Right lung (tissue), 5 donors: Measurements from ENCODE around the gene TBX2. TPM values are rescaled to one million over a fixed set of nuclear protein-coding genes. Genes with fewer than 3 reads are reported as not detected.

Experiments
- DNase-seq, 2 donors: peaks; one replicate each; pipeline ENCODE4 v3.0.0-alpha.2; 2013
- polyA plus RNA-seq, 5 donors: library from polyadenylated mRNA; unstranded; fragments of 120-200 nt; gene quantifications; one replicate each; pipeline versions ENCODE4 v1.2.1 to v1.2.3, GENCODE V29; 2013; ENCODE audit warnings: inconsistent platforms in 1 of 5, low replicate concordance in 1 of 5; ENCODE audit not compliant: insufficient read length in 5 of 5, insufficient read depth in 1 of 5

TBX2 gene
- polyA plus RNA-seq, 5 donors, result 132 to 258 (median 183) TPM

DNA sequence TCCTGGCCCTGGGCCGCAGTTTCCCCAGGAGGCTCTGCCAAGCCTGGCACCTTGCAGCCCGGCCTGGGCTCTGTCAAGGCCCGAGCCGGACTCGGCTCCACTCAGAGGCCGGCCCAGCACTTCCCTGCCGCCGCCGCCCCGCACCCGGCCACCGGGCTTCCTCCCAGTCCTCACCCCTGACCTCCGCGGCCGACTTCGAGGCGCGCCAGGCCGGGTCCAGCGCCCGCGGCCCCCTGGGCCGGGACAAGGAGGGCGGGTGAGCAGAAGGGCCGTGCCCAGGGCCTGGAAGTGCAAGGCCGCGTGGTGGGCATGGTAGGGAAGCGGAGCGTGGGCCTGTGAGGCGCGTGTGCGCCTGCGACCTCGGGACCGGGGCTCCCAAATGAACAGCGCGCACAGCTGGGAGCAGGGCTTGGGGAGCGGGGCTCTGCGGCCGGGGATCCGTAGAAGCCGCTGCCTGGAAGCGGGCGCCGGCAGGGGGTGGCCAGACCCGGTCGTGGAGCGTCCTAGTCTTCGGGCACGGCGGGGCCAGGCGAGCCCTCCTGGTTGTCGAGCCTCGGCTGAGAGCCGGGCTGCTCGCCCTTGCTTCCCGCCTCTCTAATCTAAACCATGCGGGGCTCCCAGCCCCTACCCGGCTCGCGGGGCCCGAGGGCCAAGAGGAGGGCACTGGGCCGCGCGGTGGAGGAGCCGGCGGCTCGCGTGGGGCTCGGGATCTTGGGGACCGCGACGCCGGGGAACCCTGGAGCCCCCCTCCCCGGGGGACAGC is 52.1 kb downstream of the TBX2 start:
- peak in 1 of 2 donors; percentile 38 for DNase-seq

DNA sequence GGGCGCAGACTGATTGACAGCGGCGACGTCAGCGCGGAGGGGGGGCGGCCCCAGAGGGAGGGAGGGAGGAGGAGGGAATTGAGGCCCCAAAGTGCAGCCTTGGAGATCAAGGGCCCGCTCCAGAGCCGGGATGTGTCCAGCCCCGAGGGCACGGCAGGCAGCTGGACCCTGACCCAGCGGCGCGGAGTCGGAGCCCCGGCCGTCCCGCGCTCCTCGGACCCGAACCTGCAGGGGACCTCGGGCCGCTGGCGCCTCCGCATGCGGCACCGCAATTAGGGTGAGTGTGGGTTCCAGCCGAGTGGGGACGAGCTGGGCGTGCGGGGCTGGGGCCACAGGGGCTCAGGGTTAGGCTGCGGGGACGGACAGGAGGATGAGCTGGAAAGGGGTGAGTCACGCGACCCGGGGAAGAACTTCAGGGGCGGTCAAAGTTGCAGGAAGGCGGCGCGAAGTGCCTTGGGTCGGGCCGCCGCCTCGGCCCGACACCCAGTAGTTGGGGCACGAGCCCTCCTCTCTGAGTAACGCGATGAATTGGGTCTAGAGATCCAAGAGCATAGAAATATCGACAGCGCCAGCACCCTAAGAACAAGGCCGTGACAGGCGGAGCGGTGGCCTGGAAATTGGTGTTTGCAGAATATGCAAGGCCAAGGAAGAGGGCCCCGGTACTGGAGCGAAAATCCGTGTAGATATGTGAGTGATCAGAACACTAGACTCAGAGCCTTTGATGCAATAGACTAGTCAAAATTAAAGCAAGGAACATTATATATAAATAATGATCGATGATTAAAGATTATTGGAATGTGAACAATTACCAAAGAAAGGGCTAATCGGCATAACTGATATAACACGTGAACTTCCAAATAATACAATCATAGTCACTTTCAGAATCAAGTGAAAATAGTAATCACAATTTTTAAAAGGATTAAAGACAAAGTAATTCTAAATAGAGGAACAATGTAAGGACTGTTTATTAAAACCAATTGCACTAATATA is 53.0 kb downstream of the TBX2 start, which contains the start of gene TBX4:
TSS of gene TBX4 (plus strand) at position 122 of the 990 bp plus-strand sequence. CDS start 4,069 bp downstream, outside the sequence.
- peak; percentile 87 to 89 for DNase-seq

DNA sequence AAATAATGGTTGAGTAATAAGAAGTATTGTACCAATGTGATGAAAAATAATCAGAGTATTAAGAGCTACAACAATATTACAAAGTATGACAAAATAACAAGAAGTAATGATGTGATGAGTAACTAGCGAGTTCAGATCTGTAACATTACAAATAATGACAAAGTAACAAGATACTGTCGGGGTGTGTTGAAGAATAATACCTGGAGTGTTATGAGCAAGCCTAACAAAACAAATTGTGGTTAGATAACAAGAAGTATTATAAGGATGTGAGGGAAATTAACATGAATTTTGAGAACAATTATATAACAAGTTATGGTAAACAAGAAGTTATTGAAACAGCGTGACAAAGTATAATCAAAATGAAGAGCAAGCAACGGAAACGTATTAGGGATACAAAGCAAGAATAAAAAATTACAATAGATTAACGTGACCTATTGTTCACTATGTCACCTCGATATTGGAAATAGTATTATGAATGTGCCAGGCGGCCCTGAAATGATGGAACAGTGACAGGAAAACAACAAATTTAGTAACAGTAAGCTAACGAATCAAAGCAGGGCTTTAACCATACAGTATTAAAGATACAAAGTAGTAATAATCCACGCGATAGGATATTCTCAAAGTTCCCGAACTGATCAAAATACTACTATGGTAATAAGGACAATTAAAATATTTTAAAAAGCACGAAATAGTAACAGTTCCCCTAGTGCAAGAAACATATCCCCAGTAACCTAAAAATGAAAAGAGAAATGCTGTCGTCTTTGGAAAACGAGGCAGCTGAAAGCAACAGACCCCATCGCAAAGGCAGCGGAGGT is 54.1 kb downstream of the TBX2 start:
- peak in 1 of 2 donors; percentile 30 for DNase-seq

DNA sequence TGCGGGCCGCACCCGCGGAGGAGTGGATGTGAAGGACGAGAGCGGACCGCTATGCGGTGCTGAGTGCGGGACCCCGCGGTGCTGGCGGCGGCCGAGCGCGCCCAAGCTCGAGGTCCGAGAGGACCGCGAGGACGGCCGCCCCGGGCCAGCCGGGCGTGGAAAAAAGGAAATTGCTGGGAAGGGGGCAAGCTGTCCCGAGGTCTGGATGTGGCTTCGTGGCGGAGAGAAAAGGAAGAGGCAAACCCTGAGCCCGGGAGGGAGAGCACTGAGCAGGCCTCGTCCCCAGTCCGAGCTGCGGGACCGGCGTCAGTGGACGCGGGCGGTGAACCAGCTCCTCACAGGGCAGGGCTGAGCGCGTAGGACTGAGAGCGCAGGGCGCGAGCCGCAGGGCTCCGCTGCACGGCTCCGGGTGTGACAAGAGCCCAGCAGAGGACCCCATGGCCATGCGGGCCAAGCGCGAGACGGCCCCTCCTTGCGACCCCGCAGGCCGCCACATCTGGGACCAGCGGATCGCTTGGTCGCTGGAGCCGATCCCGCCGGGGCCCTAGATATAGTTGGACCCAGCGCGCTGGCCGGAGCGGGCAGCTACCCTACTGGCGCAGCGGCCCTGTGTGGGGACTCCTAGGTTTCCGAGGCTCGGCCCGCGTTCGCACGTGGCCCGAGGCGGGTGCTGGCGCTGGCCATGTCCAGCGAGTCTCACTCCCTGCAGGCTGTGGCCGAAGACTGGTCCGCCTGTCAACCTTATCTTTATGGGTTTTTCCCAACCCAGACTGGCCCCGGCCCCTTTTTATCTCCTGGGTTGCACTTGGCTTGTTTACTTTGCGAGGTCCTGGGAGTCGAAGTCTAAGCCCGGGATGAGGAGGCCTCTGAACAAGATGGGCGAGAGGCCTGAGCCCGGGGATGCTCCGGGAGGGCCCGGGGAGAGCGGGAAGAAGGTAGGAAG is 55.0 kb downstream of the TBX2 start:
- no peak for DNase-seq

DNA sequence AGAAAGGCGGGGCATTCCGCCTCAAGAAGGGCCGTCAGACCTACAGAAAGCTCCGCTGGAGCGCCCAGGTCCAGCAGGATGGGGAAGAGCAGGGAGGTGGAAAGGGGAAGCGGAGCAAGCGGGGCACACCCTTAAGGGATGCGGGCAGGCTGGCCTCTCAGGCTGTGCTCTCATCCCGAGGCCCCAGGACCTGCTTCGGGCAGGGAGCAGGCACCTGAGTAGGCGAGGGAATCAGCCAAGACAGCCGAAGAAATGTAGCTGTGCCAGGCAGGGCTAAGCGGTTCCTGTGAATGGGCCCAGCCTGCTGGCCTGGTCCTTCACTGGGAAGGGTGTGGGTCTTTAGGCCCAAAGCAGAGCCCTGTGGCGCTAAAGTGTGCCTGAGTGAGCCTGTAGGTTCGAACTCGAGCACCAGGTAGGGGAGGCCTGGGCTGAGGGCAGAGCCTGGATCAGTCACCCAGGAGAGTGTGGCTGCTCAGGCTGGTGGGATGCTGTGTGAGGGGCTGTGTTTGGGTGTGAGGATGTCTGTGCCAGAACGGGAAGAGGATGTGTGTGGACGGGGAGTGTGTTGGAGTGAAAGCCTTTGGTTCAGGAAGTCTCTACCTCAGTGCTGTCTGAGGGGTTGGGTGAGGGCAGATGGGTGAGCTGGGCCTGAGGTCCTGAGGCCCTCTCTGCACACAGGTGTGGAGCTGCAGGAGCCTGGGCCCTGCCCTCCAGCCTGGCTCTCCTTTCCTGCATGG is 55.8 kb downstream of the TBX2 start:
- DNase-seq, result peak in 1 of 2 donors; percentile 41

DNA sequence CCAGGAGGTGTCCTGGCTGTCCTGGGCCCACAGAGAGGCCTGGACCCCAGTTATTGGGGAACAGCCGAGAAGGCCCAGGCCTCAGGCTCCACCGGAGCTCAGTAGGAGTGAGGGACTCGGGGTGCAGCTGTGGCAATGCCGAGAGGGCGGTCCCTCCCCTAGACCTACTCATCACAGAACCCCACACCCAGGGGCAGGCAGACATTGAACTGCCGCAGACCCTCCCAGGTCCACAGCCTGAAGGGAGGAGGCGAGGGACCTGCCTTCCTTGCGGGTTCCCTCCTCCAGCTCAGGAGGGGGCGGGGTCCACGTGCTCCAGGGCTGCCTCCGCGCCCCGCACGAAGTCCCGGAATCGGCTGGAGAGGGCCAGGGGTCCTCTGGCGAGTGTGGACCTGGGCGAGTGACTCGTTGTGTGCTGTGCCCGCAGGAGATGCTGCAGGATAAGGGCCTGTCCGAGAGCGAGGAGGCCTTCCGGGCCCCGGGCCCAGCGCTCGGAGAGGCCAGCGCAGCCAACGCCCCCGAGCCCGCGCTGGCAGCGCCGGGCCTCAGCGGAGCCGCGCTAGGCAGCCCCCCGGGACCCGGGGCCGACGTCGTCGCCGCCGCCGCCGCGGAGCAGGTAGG is 56.5 kb downstream of the TBX2 start:
- peak; percentile 40 to 47 for DNase-seq

DNA sequence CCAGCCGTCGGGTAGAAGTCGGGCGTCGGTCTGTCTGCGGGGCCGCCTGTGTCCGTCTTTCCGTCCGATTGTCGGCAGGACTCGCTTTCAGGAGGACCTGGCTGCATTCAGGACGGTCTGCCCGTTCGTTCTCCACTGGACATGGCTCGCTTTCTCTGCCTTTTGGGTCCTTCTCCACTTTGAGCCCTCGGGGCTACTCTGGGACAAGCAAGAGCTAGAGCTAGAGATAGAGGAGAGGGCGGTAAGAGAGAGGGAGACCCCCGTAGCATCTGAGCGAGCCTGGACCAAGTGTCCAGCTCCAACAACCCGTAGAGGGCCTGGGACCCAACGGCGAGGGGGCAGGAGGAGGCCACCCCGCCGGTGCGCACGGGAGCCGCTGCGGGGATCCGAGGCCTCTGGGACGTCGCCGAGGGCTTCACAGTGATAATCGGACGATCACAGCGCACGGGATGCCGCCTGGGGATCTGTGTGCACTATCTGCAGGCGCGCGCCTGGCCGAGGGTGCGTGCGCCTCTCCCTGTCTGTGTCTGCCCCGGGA is 57.1 kb downstream of the TBX2 start:
- no peak for DNase-seq

DNA sequence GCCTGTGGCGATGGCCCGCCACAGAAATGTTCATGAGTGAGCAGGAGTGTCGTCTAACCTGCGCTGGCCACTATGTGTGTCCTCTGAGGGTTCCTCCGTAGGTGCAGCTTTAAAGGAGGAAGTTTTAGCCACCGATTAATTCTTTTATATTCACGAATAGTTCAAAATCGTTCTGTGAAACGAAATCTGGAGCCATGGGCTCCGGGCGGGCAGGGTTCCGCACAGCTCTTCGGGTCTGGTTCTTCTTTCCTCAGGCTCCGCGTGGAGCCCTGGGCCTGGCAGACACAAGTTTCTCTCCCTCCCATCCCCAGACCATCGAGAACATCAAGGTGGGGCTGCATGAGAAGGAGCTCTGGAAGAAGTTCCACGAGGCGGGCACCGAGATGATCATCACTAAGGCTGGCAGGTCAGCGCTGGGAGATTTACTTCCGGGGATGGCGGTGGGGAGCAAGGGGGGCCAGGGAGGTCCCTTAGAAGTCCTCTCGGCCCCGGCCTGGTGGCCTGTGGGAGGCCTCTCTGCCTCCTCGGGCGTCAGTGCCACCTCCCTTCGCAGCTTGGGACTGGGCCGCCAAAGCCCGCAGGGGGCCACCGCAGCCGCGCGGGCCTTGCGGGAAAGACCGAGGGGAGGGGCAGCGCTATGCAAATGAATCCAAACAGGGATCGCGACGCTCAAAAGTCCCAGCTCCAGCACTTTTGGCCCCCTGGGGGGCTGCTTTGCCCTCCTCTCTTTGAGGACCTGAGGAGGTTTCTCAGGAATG is 57.8 kb downstream of the TBX2 start:
- no peak for DNase-seq

DNA sequence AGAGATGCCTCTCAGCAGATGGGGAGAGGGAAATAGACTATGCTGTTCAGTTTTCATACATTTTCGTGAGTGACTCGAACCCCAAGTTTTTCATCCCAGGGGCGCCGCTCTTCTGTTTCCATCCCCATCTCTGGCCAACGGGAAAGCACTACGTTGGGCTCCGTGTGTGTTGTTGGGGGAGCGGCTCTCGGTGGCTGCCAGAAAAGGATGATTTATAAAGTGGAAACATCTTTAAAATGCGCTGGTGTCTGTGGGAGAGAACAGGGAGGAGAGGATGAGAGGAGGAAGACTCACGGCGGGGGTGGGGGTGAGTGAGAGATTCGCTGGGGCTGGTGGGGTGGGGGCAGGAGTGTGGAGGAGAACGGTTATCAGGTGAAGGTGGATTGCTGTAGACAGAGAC is 58.4 kb downstream of the TBX2 start:
- DNase-seq, result no peak

DNA sequence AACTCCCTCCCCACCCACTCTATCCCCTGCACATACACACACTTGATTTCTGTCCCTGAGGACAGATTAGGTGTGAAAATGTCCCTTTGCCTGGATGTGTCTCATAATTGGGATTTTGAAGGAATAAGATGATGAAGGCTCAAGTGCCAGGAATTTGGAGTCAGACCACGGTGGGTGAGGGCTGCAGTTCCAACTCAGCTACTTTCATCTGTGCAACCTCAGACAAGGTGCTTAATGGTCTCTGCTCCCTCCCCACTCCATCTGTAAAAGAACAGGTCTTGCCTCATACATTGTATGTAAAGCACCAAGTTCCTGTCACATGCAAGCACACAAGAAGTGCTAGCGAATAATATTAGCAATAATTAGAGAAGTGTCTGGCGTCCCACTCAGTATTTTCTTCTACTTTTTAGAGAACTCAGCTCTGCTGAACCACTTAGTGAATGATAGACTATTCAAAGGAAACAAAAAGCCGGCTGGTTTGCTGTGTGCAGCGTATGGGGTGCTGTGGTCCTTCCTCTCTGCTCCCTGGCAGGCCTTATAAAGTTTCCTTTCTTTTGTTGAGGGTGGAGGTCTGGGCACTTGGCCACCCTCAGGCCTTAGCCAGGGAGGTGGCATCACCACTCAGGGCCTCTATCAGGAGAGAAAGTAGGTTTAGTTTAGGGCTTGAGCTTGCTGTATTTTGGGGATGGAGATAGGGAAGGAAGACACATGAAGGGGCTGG is 58.9 kb downstream of the TBX2 start:
- peak in 1 of 2 donors; percentile 30 for DNase-seq

Other genes starting within 250 kb of the TBX2 start
- gene TBX4, start 52.6 kb downstream of the TBX2 start, polyA plus RNA-seq, result 100 to 1,000 TPM; 152 to 204 (median 165) TPM
- gene NACA2, start 191.4 kb downstream of the TBX2 start, polyA plus RNA-seq, result 1 to 10 TPM; 2.0 to 2.9 (median 2.1) TPM